HUES64 (cell line): Measurements from ENCODE around the gene SP140.
"Not testable (repeated sequence)": the region's sequence is repeated elsewhere in the genome, so short reads cannot be mapped to it uniquely, and the experiment has no call there.

Experiments
- H3K27ac ChIP-seq: 2 replicates; pipeline ENCODE4 v1.7.0; 2013; ENCODE audit warnings: low read depth, low read length, inconsistent platforms
- H3K27me3 ChIP-seq: 2 replicates; pipeline ENCODE4 v1.6.1; 2013; ENCODE audit warnings: mild to moderate bottlenecking, low read length; ENCODE audit not compliant: insufficient read depth
- H3K36me3 ChIP-seq: 2 replicates; pipeline ENCODE4 v1.6.1; 2013; ENCODE audit warnings: mild to moderate bottlenecking, low read length; ENCODE audit not compliant: insufficient read depth
- H3K4me1 ChIP-seq: 2 replicates; pipeline ENCODE4 v1.6.1; 2013; ENCODE audit warnings: mild to moderate bottlenecking, low read length, moderate library complexity; ENCODE audit not compliant: insufficient read depth
- H3K4me3 ChIP-seq: 2 replicates; pipeline ENCODE4 v1.5.1; 2013; ENCODE audit warnings: mild to moderate bottlenecking, low read length, moderate library complexity
- H3K9ac ChIP-seq: 2 replicates; pipeline ENCODE4 v1.6.1; 2013; ENCODE audit warnings: mild to moderate bottlenecking, low read depth, low read length
- H3K9me3 ChIP-seq: 2 replicates; pipeline ENCODE4 v1.6.1; 2013; ENCODE audit warnings: low read depth, low read length; ENCODE audit not compliant: insufficient read depth
- WGBS: fragments of 150-250, 120-280 bp; methylation state at CpG from one replicate; pipeline ENCODE4 v1.1.7; 2013; ENCODE audit warnings: missing lambda C conversion rate; 5-methylcytosine and 5-hydroxymethylcytosine counted together

Gene SP140

DNA sequence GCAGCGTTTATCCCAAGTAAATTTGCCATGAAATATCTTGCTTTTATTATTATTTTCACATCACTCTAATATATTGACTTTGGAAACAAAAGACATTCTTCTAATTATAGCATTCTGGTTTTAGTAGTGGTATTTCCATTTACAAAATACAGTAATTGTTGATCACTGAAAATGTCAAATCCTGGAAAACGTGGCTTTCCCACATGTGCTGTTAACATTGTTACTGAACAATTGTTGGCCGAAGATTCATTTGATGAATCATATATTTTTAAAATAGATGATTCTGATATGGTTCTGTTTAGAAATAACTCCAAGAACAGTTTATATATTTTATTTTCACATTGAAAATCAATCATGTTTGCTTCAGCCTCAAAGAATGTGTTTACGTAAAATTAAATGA is 32.9 kb downstream of the SP140 start:
- no peak overlapping the region for H3K9ac ChIP-seq
- 94% methylated on average over 4 of the region's 4 CpGs for WGBS
- no peaks in the 10 kb centered on the region for H3K9me3 ChIP-seq
- no peak overlapping the region for H3K27ac ChIP-seq
- H3K27me3 ChIP-seq = no peaks in the 10 kb centered on the region
- H3K4me1 ChIP-seq = no peaks in the 10 kb centered on the region
- no peaks in the 10 kb centered on the region for H3K36me3 ChIP-seq
- no peak overlapping the region for H3K4me3 ChIP-seq

DNA sequence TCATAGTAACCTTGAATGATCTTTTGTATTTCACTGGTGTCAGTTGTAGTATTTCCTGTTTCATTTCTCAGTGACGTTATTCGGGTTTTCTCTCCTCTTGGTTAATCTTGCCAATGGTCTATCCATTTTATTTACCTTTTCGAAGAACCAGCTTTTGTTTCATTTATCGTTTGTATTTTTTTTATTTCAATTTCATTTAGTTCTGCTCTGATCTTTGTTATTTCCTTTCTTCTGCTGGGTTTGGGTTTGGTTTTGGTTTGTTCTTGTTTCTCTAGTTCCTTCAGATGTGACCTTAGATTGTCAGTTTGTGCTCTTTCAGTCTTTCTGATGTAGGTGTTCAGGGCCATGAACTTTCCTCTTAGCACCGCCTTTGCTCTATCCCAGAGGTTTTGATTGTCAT is 36.7 kb downstream of the SP140 start:
- Histone ChIP-seq H3K9ac (no peak overlapping the region), H3K27me3 (no peaks in the 10 kb centered on the region), H3K36me3 (no peaks in the 10 kb centered on the region), H3K9me3 (no peaks in the 10 kb centered on the region), H3K4me3 (no peak overlapping the region), H3K4me1 (no peaks in the 10 kb centered on the region), H3K27ac (no peak overlapping the region)
- 98% methylated on average over 5 of the region's 5 CpGs for WGBS

- not testable (repeated sequence) for H3K9ac ChIP-seq, H3K27ac ChIP-seq, H3K36me3 ChIP-seq, H3K4me1 ChIP-seq, H3K9me3 ChIP-seq, H3K27me3 ChIP-seq, H3K4me3 ChIP-seq
- WGBS = 64% methylated on average over 4 of the region's 4 CpGs
These were observed 39.4 kb downstream of the SP140 start for GRCh38 chr2:230264945-230265344.

GRCh38 chr2:230266638-230267037 is 41.1 kb downstream of the SP140 start:
- WGBS = 92% methylated on average over 4 of the region's 4 CpGs
- Histone ChIP-seq H3K9me3 (no peaks in the 10 kb centered on the region), H3K36me3 (no peaks in the 10 kb centered on the region), H3K4me1 (no peaks in the 10 kb centered on the region), H3K27ac (no peak overlapping the region), H3K4me3 (no peak overlapping the region), H3K9ac (no peak overlapping the region), H3K27me3 (no peaks in the 10 kb centered on the region)

GRCh38 chr2:230267059-230267458 is 41.5 kb downstream of the SP140 start:
- Histone ChIP-seq H3K9me3 (no peaks in the 10 kb centered on the region), H3K4me3 (no peak overlapping the region), H3K4me1 (no peaks in the 10 kb centered on the region)

DNA sequence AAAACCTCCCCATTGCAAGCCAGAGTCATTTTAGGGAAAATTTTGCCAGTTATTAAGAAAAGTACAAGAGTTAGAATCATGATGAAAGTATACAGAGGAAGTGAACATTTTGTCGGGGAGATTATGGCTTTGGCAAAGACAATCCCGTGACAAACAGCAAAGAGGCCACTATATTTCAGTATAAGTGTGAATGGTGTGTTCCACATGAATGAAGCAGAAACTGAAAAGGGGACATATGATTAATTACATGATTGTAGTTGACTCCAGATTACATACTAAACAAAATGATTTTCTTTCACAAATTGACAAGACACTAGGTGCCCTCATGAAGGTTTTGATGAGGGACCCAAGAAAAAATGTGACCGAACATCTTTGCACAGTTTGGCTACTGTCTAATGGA is 42.0 kb downstream of the SP140 start:
- Histone ChIP-seq H3K27ac (no peak overlapping the region), H3K4me3 (no peak overlapping the region), H3K36me3 (no peaks in the 10 kb centered on the region), H3K27me3 (no peaks in the 10 kb centered on the region), H3K4me1 (no peaks in the 10 kb centered on the region), H3K9me3 (no peaks in the 10 kb centered on the region), H3K9ac (no peak overlapping the region)
- over 99% methylated on average over 3 of the region's 3 CpGs for WGBS

More at GRCh38 chr2:230267059-230267458, 41.5 kb downstream of the SP140 start:
- WGBS = 93% methylated on average over 1 of the region's 1 CpG
- Histone ChIP-seq H3K9ac (no peak overlapping the region), H3K27ac (no peak overlapping the region), H3K27me3 (no peaks in the 10 kb centered on the region), H3K36me3 (no peaks in the 10 kb centered on the region)

GRCh38 chr2:230268606-230269243 is 43.2 kb downstream of the SP140 start:
- Histone ChIP-seq H3K4me1 (no peaks in the 10 kb centered on the region), H3K9ac (no peak overlapping the region), H3K27ac (no peak overlapping the region), H3K36me3 (no peaks in the 10 kb centered on the region), H3K27me3 (no peaks in the 10 kb centered on the region), H3K9me3 (no peaks in the 10 kb centered on the region), H3K4me3 (no peak overlapping the region)
- WGBS = 85% methylated on average over 3 of the region's 3 CpGs

DNA sequence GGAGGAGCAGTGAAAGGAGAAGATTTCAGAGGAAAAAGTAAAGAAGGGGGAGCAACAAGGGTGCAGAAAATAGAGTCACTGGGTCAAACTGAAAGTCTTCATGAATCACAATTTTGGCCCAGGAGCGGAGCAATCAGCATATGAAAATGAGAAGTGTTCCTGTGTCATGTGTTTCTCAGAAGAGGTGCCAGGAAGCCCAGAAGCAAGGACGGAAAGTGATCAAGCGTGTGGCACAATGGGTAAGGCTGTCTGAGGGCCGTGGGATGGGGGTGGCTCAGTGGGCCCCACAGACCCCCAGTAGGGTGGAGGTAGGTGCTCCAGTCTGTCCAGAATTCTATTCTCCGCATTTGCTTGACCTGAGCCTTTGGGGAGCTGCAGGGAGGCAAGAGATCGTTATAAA is 44.2 kb downstream of the SP140 start:
- no peak overlapping the region for H3K27ac ChIP-seq
- 92% methylated on average over 6 of the region's 6 CpGs for WGBS
- H3K9me3 ChIP-seq = no peaks in the 10 kb centered on the region
- H3K4me3 ChIP-seq = no peak overlapping the region
- H3K4me1 ChIP-seq = no peaks in the 10 kb centered on the region
- no peaks in the 10 kb centered on the region for H3K27me3 ChIP-seq
- H3K36me3 ChIP-seq = no peaks in the 10 kb centered on the region
- no peak overlapping the region for H3K9ac ChIP-seq

DNA sequence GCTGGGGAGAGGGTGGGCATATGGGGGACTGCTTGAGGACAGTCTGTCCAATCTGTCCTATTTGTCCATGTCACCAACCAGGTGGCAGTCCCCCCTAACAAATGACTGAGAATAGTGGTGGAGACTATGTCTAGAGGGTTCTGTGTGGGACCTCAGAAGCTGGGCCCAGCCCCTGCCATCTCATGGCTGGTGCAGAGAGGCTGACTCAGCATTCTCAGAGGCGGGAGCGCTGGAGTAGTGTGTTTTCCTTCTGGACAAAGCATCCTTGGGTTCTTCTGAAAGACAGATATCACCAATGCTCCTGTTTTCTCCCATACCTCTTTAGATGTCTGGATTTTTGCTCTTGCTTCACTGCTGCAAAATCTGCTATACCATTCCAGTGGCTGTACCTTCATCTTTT is 57.4 kb downstream of the SP140 start:
- no peaks in the 10 kb centered on the region for H3K27me3 ChIP-seq
- H3K4me3 ChIP-seq = no peak overlapping the region
- no peaks in the 10 kb centered on the region for H3K36me3 ChIP-seq
- no peak overlapping the region for H3K9ac ChIP-seq
- H3K4me1 ChIP-seq = no peaks in the 10 kb centered on the region
- no peaks in the 10 kb centered on the region for H3K9me3 ChIP-seq
- 100% methylated on average over 2 of the region's 2 CpGs for WGBS
- H3K27ac ChIP-seq = no peak overlapping the region

GRCh38 chr2:230286048-230286447 is 60.5 kb downstream of the SP140 start:
- no peaks in the 10 kb centered on the region for H3K9me3 ChIP-seq
- H3K36me3 ChIP-seq = no peaks in the 10 kb centered on the region
- no peak overlapping the region for H3K4me3 ChIP-seq
- H3K4me1 ChIP-seq = no peaks in the 10 kb centered on the region
- no peaks in the 10 kb centered on the region for H3K27me3 ChIP-seq
- WGBS = 90% methylated on average over 2 of the region's 3 CpGs
- no peak overlapping the region for H3K9ac ChIP-seq
- no peak overlapping the region for H3K27ac ChIP-seq

DNA sequence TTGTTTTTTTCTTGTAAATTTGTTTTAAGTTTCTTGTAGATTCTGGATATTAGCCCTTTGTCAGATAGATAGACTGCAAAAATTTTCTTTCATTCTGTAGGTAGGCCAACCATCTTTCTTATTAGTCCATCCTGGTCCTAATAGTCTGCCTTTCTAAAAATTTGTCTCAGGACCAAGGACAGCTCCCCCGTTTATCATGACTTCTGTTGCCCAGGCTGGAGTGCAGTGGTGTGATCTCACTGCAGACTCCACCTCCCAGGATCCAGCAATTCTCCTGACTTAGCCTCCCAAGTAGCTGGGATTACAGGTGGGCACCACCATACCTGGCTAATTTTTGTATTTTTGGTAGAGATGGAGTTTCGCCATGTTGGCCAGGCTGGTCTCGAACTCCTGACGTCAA is 63.8 kb downstream of the SP140 start:
- not testable (repeated sequence) for H3K4me1 ChIP-seq, H3K9ac ChIP-seq, H3K9me3 ChIP-seq, H3K36me3 ChIP-seq, H3K4me3 ChIP-seq, H3K27ac ChIP-seq, H3K27me3 ChIP-seq
- 88% methylated on average over 4 of the region's 4 CpGs for WGBS

GRCh38 chr2:230295192-230295591 is 69.7 kb downstream of the SP140 start:
- Histone ChIP-seq H3K4me1 (no peaks in the 10 kb centered on the region), H3K9ac (no peak overlapping the region), H3K27me3 (no peaks in the 10 kb centered on the region), H3K9me3 (peaks cover 6% of the 10 kb centered on the region; the same call in 1 of the 2 replicates), H3K4me3 (no peak overlapping the region), H3K27ac (no peak overlapping the region), H3K36me3 (no peaks in the 10 kb centered on the region)
- WGBS = 96% methylated on average over 6 of the region's 6 CpGs
